ENCODE results near the gene ATL2. TPM values are rescaled to one million over a fixed set of nuclear protein-coding genes. Genes with fewer than 3 reads are reported as not detected.

ATL2 gene
- total and polyA plus RNA-seq, 2 of the 8 experiments (the other 6 are each of a cell fraction or from before 2014, with no cell fraction given): 38.8 to 84.6 TPM

DNA sequence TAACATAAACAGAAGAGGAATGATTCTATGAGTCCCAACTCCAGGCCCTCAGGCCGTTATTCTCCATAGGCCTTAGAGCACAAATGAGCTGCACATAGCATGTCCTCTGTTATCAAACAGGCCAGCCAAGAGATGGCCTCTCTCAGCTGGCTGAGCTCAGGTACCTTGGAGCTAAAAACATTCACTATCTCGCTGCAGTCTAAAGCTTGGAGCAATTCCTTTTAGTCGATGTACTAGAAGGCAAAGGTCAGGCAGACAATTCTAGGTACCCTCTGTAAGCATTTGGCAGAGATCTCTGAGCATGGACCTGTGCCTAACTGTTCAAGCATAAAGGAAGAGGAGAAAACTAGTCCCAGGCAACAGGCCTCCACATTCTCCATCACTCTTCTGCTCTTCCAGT is 38.0 kb upstream of the ATL2 start:
- Histone ChIP-seq H3K4me3 (ENCODE audit: extremely low read depth in 1 of 4, insufficient read depth in 2 of 4, low read depth in 3 of 4, low read length in 4 of 4) (no peak overlapping the region), H2AK5ac (ENCODE audit: low read depth, low read length) (no peak overlapping the region), H3K4me2 (ENCODE audit: insufficient read depth in 1 of 2, low read depth in 2 of 2, low read length in 2 of 2) (no peak overlapping the region), H2BK12ac (ENCODE audit: low read depth, low read length) (no peak overlapping the region), H3K4me1 (replicated peaks in 1 of 4; ENCODE audit: control insufficient read depth in 3 of 4, insufficient read depth in 4 of 4, low read length in 3 of 4) (peaks cover 0 to 3% (median 0%) of the 10 kb centered on the region in 4 experiments; a peak in 1 of 7 replicates), H4K5ac (ENCODE audit: insufficient read length, low read depth, low read length) (no peak overlapping the region), H3K23ac (ENCODE audit: insufficient read length) (no peak overlapping the region), H2AFZ (ENCODE audit: low read length) (no peak overlapping the region), H3K9ac (replicated peaks in 1 of 4; ENCODE audit: extremely low read depth in 1 of 4, low read depth in 3 of 4, low read length in 3 of 4) (no peak overlapping the region), H3K36me3 (ENCODE audit: control insufficient read depth in 2 of 4, insufficient read depth in 4 of 4, low read length in 3 of 4) (no peaks in the 10 kb centered on the region), H2BK120ac (replicated peaks; ENCODE audit: low read depth, low read length) (no peak overlapping the region), H3K79me2 (ENCODE audit: control insufficient read depth in 1 of 2, insufficient read depth in 2 of 2, low read length in 2 of 2) (no peaks in the 10 kb centered on the region), H4K91ac (replicated peaks; ENCODE audit: insufficient read length, low read length) (no peak overlapping the region), H4K20me1 (replicated peaks in 1 of 2; ENCODE audit: control insufficient read depth in 1 of 2, insufficient read depth in 2 of 2, low read length in 2 of 2) (no peaks in the 10 kb centered on the region), H3K23me2 (ENCODE audit: low read depth, low read length) (no peaks in the 10 kb centered on the region), H3K4ac (replicated peaks; ENCODE audit: insufficient read length, low read depth, low read length) (no peak overlapping the region), H2BK5ac (ENCODE audit: low read depth, low read length) (no peak overlapping the region), H2BK20ac (ENCODE audit: low read length) (no peak overlapping the region), H3K18ac (ENCODE audit: extremely low read depth, low read length) (no peak overlapping the region), H3K79me1 (ENCODE audit: low read depth, low read length) (no peaks in the 10 kb centered on the region), H2BK15ac (ENCODE audit: low read length) (no peak overlapping the region), H4K8ac (ENCODE audit: extremely low read depth, insufficient read depth, low read length) (no peak overlapping the region), H3K27me3 (replicated peaks in 1 of 4; ENCODE audit: control insufficient read depth in 3 of 4, extremely low read depth in 1 of 4, insufficient read depth in 3 of 4, low read length in 3 of 4) (no peaks in the 10 kb centered on the region), H3K14ac (ENCODE audit: insufficient read length) (no peak overlapping the region), H3K9me3 (ENCODE audit: insufficient read depth in 2 of 2, low read depth in 1 of 2, low read length in 1 of 2) (peaks cover 2 to 11% of the 10 kb centered on the region in 2 experiments; a peak in 3 of 4 replicates), H3K27ac (ENCODE audit: low read depth, low read length) (no peak overlapping the region), H3K56ac (replicated peaks; ENCODE audit: insufficient read length, low read depth, low read length) (no peak overlapping the region)
- WGBS, 2 experiments (ENCODE audit: extremely low coverage in 1 of 2, insufficient coverage in 1 of 2, insufficient read length in 1 of 2, insufficient replicate concordance in 2 of 2, low coverage in 1 of 2, low lambda C conversion rate in 2 of 2, missing lambda C conversion rate in 1 of 2): 88% methylated on average over 3 of the region's 3 CpGs; no CpG with 5 or more reads in 1 of the 2 experiments
- FAIRE-seq (no peak), DNase-seq (ENCODE audit: low read depth in 1 of 2, low spot score in 2 of 2) (no peak)
- ChIA-PET CTCF (ENCODE audit: partially characterized antibody) (no interaction called here), POLR2A (ENCODE audit: partially characterized antibody) (no interaction called here)
- TF ChIP-seq SP4 (IDR thresholded peaks at IDR 0.05; ENCODE audit: low read length) (no peak), CBX8 (IDR thresholded peaks at IDR 0.05; ENCODE audit: borderline replicate concordance, low read depth, low read length) (no peak), KDM1A (IDR thresholded peaks at IDR 0.05; ENCODE audit: borderline replicate concordance, low read length) (no peak), GTF2F1 (IDR thresholded peaks at IDR 0.05; ENCODE audit: borderline replicate concordance, low read depth, low read length) (no peak), NRF1 (IDR thresholded peaks at IDR 0.05; ENCODE audit: low read depth, low read length) (no peak), SP2 (IDR thresholded peaks at IDR 0.05; ENCODE audit: low read length) (no peak), SIX5 (IDR thresholded peaks at IDR 0.05; ENCODE audit: low read depth, low read length) (no peak), ASH2L (IDR thresholded peaks at IDR 0.05; ENCODE audit: low read length) (no peak), NANOG (IDR thresholded peaks at IDR 0.05; ENCODE audit: insufficient read depth, low read depth, low read length, poor library complexity, severe bottlenecking) (no peak), CREB1 (IDR thresholded peaks at IDR 0.05) (no peak), JUND (IDR thresholded peaks at IDR 0.05; ENCODE audit: low read length) (no peak), BCL11A (IDR thresholded peaks at IDR 0.05; ENCODE audit: low read depth in 2 of 2, low read length in 2 of 2) (no peak), CHD1 (IDR thresholded peaks at IDR 0.05; ENCODE audit: low read depth, low read length) (no peak)
- TF ChIP-seq, protein P1, sequence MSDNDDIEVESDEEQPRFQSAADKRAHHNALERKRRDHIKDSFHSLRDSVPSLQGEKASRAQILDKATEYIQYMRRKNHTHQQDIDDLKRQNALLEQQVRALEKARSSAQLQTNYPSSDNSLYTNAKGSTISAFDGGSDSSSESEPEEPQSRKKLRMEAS (IDR thresholded peaks at IDR 0.05): no peak
- TF ChIP-seq, protein P2, sequence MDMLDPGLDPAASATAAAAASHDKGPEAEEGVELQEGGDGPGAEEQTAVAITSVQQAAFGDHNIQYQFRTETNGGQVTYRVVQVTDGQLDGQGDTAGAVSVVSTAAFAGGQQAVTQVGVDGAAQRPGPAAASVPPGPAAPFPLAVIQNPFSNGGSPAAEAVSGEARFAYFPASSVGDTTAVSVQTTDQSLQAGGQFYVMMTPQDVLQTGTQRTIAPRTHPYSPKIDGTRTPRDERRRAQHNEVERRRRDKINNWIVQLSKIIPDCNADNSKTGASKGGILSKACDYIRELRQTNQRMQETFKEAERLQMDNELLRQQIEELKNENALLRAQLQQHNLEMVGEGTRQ (IDR thresholded peaks at IDR 0.05; ENCODE audit: low read length): no peak

All from H1 (cell line).